SIG-M5 (cell line): ENCODE results near the gene SLC23A2.
A peak's percentile ranks its signal among the peaks of the same experiment; 100 is the strongest.

ENCODE experiments used
- DNase-seq: peaks from one replicate; lab custom pipeline; 2025; lab: John Stamatoyannopoulos, UW

SLC23A2 gene

DNA sequence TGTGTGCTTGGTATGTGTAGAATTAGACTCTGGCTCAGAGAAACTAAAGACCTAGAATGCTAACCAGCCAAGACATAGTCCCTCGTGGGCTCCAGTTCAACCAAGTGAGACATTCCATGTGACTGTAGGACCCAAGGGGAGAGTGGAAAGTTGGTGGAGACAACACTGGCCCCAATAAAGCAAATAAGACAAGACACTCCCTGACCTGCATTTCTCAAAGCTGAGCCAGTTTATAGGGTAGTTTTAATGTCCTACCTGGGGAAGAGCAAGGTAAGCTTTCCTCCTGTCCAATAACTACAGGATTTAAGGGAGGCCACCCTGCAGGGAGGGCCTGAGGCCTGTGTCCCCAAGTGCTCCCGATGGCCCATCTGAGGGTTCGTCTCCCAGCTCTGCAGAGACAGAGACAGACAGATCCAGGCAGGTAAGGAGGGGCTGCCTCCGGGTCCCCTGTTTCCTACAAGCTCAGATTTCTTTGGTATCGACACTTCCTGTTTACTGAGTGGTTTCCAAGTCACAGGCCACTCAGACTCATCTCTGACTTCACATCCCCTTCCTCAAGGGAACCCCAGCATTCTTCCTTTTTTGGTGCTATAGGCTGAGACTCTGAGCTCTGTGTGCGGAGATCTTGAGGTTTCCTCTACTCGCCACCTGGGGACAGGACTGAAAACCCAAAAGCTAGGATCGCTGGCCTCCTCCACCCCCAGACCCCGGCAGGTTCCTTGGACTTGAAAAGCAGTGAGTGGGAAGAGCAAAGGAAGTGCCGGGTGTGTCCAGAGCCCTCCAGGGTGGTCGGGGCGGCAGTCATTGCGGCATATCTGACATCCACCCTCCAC is 187.2 kb downstream of the SLC23A2 start:
- DNase-seq = peak; percentile 79

- DNase-seq = no peak
Measured at GRCh38 chr20:4813076-4813862, 188.0 kb downstream of the SLC23A2 start.

DNA sequence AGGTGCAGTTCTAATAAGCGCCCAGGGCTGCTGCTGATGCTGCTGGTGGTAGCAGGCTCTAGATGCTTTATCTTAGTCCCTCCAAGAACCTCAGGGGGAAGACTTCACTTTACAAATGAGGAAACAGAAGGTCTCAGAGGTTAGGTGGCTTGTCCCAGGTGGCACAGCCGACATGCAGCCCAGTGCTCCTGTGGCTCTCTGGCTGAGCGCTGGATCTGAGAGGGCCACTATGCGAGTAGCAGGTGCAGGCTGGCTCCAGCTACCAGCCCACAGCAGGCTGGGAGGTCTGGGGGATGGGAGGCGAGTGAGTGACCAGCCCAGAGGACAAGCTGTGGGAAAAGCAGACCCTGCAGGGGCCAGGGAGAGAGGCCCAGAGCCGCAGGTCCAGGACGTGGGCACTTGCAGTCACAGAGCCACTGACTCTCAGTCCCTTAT is 188.7 kb downstream of the SLC23A2 start:
- DNase-seq = no peak

GRCh38 chr20:4812216-4812615 is 189.1 kb downstream of the SLC23A2 start:
- DNase-seq = no peak

DNA sequence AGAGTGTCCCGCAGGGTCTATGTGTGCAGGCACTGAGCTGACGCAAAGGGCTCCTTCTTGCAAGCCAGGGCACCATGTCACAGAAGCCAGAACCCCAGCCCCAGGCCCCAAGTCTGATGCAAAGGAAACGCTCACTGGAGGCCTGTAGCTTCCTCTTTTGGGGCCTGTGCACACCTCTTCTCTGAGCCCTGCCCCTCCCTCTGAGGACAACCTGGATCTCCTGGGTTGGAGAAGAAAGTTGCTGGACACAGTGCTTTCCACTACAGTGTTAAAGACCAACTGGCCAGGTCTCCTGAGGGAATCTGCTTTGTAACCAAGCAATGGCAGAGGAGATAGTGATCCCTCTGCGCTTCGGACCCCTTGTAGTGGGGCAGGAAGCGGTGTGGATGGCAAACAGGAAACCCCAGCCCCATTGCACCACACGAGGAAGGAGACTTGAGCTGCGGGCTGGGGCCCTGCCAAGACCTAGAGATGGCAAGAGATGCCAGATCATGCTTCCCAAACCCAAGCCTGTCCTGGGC is 189.6 kb downstream of the SLC23A2 start:
- peak; percentile 82 for DNase-seq

DNA sequence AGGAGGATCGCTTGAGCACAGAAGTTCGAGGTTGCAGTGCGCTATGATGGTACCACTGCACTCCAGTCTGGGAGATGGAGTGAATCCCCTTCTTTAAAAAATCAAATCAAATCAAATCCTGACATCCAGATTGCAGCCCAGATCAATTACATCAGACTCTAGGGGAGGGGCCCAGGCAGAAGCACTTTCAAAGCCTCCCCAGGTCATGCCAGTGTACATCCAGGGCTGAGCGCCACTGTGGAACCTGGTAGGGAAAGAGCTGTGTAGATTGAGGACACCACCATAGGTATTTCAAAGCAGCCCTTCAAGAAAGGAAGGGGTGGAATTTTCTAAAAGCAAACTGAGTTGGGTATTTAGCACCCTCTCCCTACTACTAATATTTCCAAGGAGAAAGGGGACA is 190.1 kb downstream of the SLC23A2 start:
- no peak for DNase-seq

- no peak for DNase-seq
Measured at GRCh38 chr20:4810426-4811019, 190.8 kb downstream of the SLC23A2 start.

- no peak for DNase-seq
Measured at GRCh38 chr20:4809707-4810106, 191.6 kb downstream of the SLC23A2 start.

GRCh38 chr20:4808872-4809271 is 192.4 kb downstream of the SLC23A2 start:
- no peak for DNase-seq

DNA sequence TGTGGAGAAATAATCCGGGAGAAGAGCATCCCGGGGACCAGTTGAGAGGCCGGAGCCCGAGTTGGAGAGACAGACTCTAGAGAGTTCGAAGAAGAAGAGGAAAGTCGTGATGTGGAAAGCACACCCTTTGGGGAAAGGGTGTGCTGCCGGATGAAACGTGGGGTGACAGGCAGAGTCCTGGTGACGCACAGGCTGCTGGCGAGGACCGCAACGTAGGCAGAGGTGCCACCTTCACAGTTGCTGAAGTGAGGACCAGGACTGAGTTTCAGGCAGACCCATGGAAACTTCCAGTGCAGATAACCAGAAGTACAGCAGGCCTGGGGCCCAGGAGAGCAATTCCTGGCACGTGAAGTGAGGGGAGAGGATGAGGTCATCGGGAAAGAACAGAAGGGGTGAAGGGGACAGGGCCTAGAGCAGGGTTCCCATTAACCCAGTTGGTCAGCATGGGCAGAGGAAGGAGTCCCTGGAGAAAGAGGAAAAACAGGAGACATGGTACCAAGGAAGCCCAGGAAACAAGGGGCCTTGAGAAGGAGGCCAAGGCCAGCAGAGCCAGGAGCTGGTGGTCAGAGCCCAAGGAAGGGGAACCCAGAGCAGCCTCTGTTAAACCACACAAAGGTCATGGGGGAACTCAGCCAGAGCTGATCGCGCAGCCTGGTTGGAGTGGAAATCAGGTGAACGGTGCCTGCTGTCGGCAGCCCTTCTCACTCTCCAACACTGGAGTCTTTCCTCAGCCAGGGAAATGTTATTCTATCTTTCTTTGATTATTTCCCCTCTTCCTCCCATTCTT is 195.5 kb downstream of the SLC23A2 start:
- DNase-seq = no peak

- DNase-seq = peak; percentile 27
Measured at GRCh38 chr20:4802527-4802926, 198.8 kb downstream of the SLC23A2 start.
